ENCODE results near the gene PTPRN2.

PTPRN2 gene

DNA sequence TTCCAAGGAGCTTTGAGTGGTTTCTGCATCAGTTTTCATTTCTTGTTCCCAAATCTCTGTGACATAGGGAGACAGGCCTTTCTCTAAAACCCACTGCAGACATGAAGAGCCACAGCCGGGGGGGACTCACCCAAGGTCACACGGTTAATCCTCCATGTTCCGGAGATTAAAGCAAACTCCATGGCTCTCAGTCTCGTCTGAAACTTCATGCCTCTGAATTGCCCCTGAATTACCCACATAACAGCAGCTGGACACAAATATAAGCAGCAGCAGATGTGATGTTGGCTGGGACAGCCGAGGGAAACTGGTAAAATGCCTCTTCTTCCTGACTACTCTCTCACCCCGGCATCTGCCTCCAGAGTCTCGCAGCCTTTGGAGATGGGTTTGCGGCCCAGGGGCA lies 848.6 kb downstream of the PTPRN2 start:
- no peak for DNase-seq (ENCODE audit: low read depth)
- H3K4me3 ChIP-seq (ENCODE audit: low read depth, low read length) = no peak overlapping the region
- no peak for TF ChIP-seq CTCF (IDR thresholded peaks at IDR 0.05; ENCODE audit: low read depth, low read length)

- no peak overlapping the region for H3K4me3 ChIP-seq (ENCODE audit: low read depth, low read length)
- no peak for DNase-seq (ENCODE audit: low read depth)
- no peak for TF ChIP-seq POLR2A (IDR thresholded peaks at IDR 0.05; ENCODE audit: extremely low read depth, insufficient read length)
- TF ChIP-seq MYC (IDR thresholded peaks at IDR 0.05; ENCODE audit: low read depth, low read length) = no peak
- no peak for TF ChIP-seq CTCF (IDR thresholded peaks at IDR 0.05; ENCODE audit: low read depth, low read length)
- no peak for TF ChIP-seq MAX (IDR thresholded peaks at IDR 0.05; ENCODE audit: low read depth, low read length)
These were observed 849.6 kb downstream of the PTPRN2 start for GRCh38 chr7:157738066-157738460.

DNA sequence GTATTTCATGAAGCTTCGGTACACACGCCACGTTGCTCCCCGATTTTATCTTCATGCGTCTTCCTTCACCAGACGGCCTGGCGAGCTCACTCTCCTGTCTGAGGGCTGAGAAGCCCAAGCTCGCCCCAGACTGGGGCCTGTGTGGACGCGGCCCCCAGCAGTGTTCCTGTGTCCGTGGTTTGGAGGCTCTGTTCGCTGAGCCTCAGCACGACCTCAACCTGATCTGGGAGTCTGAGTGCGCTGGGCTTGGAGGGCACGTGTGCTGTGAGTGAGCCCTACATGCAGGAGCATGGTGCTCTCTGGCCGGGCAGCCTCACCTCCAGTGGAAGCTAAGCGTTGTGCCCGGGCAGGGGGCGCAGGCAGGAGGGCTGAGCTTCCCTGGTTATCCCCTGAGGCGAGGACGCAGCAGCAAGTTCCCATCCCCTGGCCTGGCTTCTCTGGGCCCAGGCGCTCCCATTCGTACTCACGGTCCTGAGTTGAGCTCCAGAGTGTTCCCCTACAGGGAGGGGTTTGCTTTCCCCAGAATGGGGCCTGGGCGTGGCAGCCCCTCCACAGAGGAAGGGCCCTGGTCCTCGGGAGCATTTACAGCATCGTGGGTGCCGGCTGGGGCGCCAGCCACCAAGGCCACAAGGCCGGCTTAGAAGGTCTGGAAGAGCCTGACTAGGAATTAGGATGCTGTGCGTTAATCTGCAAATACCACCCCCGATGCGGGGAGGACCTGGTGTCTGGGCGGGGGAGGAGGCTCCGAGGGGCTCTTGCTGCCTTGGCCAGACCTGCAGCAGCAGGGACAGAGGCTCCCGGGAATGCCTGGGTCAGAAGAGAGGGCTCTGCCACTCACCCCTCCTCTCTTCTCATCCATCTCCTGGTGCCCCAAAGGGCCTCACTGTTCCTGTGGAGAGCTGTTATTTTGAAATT lies 850.2 kb downstream of the PTPRN2 start:
- no peak overlapping the region for H3K4me3 ChIP-seq (ENCODE audit: low read depth, low read length)
- TF ChIP-seq MYC (IDR thresholded peaks at IDR 0.05; ENCODE audit: low read depth, low read length) (no peak), CTCF (IDR thresholded peaks at IDR 0.05; ENCODE audit: low read depth, low read length) (no peak), MAX (IDR thresholded peaks at IDR 0.05; ENCODE audit: low read depth, low read length) (no peak), POLR2A (IDR thresholded peaks at IDR 0.05; ENCODE audit: extremely low read depth, insufficient read length) (no peak)
- DNase-seq (ENCODE audit: low read depth) = no peak

GRCh38 chr7:157736341-157736740 lies 851.3 kb downstream of the PTPRN2 start:
- no peak for DNase-seq (ENCODE audit: low read depth)
- TF ChIP-seq CTCF (IDR thresholded peaks at IDR 0.05; ENCODE audit: low read depth, low read length) (no peak), MAX (IDR thresholded peaks at IDR 0.05; ENCODE audit: low read depth, low read length) (no peak), POLR2A (IDR thresholded peaks at IDR 0.05; ENCODE audit: extremely low read depth, insufficient read length) (no peak), MYC (IDR thresholded peaks at IDR 0.05; ENCODE audit: low read depth, low read length) (no peak)
- no peak overlapping the region for H3K4me3 ChIP-seq (ENCODE audit: low read depth, low read length)

GRCh38 chr7:157735826-157736225 lies 851.8 kb downstream of the PTPRN2 start:
- TF ChIP-seq MYC (IDR thresholded peaks at IDR 0.05; ENCODE audit: low read depth, low read length) (no peak), CTCF (IDR thresholded peaks at IDR 0.05; ENCODE audit: low read depth, low read length) (no peak), MAX (IDR thresholded peaks at IDR 0.05; ENCODE audit: low read depth, low read length) (no peak), POLR2A (IDR thresholded peaks at IDR 0.05; ENCODE audit: extremely low read depth, insufficient read length) (no peak)
- no peak overlapping the region for H3K4me3 ChIP-seq (ENCODE audit: low read depth, low read length)
- no peak for DNase-seq (ENCODE audit: low read depth)
